Psoas muscle (tissue), 8 donors: ENCODE results near the gene FAM227A. TPM values are rescaled to one million over a fixed set of nuclear protein-coding genes. Genes with fewer than 3 reads are reported as not detected.

ENCODE experiments used
- ATAC-seq, 4 donors: fragments of 200-7000 bp; cut with Tn5 transposase; one replicate each; pipeline ENCODE4 v1.9.1; 2020; ENCODE audit warnings: moderate library complexity in 3 of 4, mild to moderate bottlenecking in 2 of 4
- DNase-seq, 2 donors: peaks; one replicate each; pipeline ENCODE4 v3.0.0-alpha.2; 2020
- H3K27ac ChIP-seq: fragments of 200-600 bp; one replicate; pipeline ENCODE4 v1.8.0; 2022
- H3K27me3 ChIP-seq, 3 donors: fragments of 200-600 bp in 1 of 3; one replicate each; pipeline versions ENCODE4 v1.6.1 to v1.8.0; 2013 to 2022; ENCODE audit warnings: low read length in 2 of 3, mild to moderate bottlenecking in 2 of 3, moderate library complexity in 1 of 3; ENCODE audit not compliant: insufficient read depth in 3 of 3
- H3K36me3 ChIP-seq, 2 donors: fragments of 200-600 bp in 1 of 2; one replicate each; pipeline versions ENCODE4 v1.6.1 to v1.8.0; 2013 to 2022; ENCODE audit warnings: low read depth in 1 of 2, mild to moderate bottlenecking in 1 of 2, moderate library complexity in 1 of 2; ENCODE audit not compliant: insufficient read depth in 1 of 2
- H3K4me1 ChIP-seq: fragments of 200-600 bp; one replicate; pipeline ENCODE4 v1.8.0; 2022
- H3K4me3 ChIP-seq: fragments of 200-600 bp; one replicate; pipeline ENCODE4 v1.8.0; 2022; ENCODE audit warnings: mild to moderate bottlenecking
- H3K9me3 ChIP-seq: fragments of 200-600 bp; one replicate; pipeline ENCODE4 v1.8.0; 2022
- WGBS, 3 donors: extraction: QIAGEN DNeasy Blood & Tissue Kit; methylation state at CpG; one replicate each; pipeline versions ENCODE4 v1.1.6 to v1.1.7; 2013; 5-methylcytosine and 5-hydroxymethylcytosine counted together
- intact Hi-C, 2 donors: fragments of 100-400 bp; cut with DNase I; formaldehyde crosslinking; loops; one replicate each; pipeline versions ENCODE4 v1.11.0 to v1.14.2; 2022
- long read RNA-seq, 2 donors: library from polyadenylated mRNA; unstranded; transcript quantifications; one replicate each; pipeline ENCODE4 v2.0.0, GENCODE V29; 2021
- polyA plus RNA-seq, 3 donors: library from polyadenylated mRNA; stranded (reverse); fragments of 200-250 nt; gene quantifications; one replicate each; pipeline ENCODE4 v1.2.3, GENCODE V29; 2013
- total RNA-seq, 4 donors: library from RNA; stranded (reverse); fragmentation: NEBNext Ultra II Directional in 2 of 4; extraction: Animal tissue kit (Norgen Biotek cat#: 25700) in 2 of 4; gene quantifications; one replicate each; pipeline versions ENCODE4 v1.2.1 to v1.2.4, GENCODE V29; 2021 to 2023
- TF ChIP-seq, protein P1 (sequence below): fragments of 200-600 bp; IDR thresholded peaks from one replicate; pipeline ENCODE4 v1.8.0; 2022; ENCODE audit warnings: antibody characterized with exemption
- donor health status: healthy with polysubstance abuse.
- donor health status: DM: no; HTN: no; CAD: no; lungs with moderate emphysema.
- donor health status: Bipolar disorder and iron deficiency.
- donor health status: healthy.
- donor health status: DM: yes; HTN: yes; CAD: no.
- donor health status: DM: no; HTN: no; CAD: no.
- donor health status: DM: no; HTN: no; CAD: no.
- donor health status: DM: yes; HTN: yes; CAD: no.

Gene FAM227A
- under 1 TPM; 0.05 to 0.34 (median 0.24) TPM for total RNA-seq
- under 1 TPM; 0.03 to 0.32 (median 0.05) TPM for polyA plus RNA-seq
- long read RNA-seq, donor 1: 0 reads
- long read RNA-seq, donor 2: 0 reads

DNA sequence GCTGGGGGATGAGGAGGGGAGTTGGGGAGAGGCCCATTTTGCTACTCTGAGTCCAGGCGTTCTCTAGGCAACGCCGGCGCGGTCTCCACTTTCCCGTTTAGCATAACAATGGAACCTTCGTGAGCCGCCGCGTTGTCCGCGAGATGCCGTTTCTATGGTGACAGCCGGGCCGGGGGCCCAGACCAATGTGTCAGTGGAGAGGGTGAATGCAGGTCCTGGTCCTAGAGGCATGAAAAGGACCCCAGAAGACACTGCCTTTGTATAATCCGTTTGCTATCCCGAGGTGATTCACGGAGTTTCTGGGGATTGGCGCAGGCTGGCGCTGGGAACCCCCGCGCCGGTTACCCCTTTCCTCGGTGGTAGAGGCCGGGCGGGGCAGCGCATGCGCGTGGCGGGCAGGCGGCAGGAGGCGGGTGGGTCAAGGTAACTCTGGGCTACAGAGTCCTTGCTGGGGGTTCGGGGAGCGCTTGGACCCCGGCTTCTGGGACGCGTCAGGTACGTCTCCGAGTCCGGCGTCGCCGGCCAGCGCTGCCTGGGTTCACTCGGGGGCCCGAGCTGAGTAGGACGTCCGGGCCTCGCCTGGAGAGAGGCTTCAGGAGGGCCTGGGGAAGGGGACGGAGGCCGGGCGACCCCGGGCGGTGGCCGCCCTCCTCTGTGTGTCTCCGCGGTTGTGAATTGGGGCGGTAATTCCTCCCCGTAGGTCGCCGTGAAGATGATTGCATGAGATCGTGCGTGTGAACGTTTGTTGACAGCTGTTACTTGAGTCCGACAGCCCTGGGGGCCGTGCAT lies at the start of gene FAM227A, which contains the start of gene CBY1:
TSS of gene FAM227A (minus strand) at position 137 of the 789 bp plus-strand sequence. CDS start 6,224 bp downstream, outside the sequence.
TSS of gene CBY1 (plus strand) at position 383 of the 789 bp plus-strand sequence. CDS start 11,417 bp downstream, outside the sequence.
- H3K4me1 ChIP-seq: peaks cover 15% of the 10 kb centered on the region
- H3K27ac ChIP-seq: peak within 1 kb of the TSS; percentile 97
- no peaks in the 10 kb centered on the region for H3K27me3 ChIP-seq
- peaks cover 2 to 7% of the 10 kb centered on the region in 2 donors for H3K36me3 ChIP-seq
- H3K4me3 ChIP-seq: peak within 1 kb of the TSS; percentile 82
- intact Hi-C loops: no loop called here
- TF ChIP-seq, protein P1, sequence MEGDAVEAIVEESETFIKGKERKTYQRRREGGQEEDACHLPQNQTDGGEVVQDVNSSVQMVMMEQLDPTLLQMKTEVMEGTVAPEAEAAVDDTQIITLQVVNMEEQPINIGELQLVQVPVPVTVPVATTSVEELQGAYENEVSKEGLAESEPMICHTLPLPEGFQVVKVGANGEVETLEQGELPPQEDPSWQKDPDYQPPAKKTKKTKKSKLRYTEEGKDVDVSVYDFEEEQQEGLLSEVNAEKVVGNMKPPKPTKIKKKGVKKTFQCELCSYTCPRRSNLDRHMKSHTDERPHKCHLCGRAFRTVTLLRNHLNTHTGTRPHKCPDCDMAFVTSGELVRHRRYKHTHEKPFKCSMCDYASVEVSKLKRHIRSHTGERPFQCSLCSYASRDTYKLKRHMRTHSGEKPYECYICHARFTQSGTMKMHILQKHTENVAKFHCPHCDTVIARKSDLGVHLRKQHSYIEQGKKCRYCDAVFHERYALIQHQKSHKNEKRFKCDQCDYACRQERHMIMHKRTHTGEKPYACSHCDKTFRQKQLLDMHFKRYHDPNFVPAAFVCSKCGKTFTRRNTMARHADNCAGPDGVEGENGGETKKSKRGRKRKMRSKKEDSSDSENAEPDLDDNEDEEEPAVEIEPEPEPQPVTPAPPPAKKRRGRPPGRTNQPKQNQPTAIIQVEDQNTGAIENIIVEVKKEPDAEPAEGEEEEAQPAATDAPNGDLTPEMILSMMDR: no peak
- peak; percentile 94 to 98 (median 96) for ATAC-seq
- 0 to 1% (median 0%) methylated on average over 64 to 66 of the region's 66 CpGs for WGBS, 3 donors
- no peaks in the 10 kb centered on the region for H3K9me3 ChIP-seq
- peak; percentile 87 to 93 for DNase-seq

DNA sequence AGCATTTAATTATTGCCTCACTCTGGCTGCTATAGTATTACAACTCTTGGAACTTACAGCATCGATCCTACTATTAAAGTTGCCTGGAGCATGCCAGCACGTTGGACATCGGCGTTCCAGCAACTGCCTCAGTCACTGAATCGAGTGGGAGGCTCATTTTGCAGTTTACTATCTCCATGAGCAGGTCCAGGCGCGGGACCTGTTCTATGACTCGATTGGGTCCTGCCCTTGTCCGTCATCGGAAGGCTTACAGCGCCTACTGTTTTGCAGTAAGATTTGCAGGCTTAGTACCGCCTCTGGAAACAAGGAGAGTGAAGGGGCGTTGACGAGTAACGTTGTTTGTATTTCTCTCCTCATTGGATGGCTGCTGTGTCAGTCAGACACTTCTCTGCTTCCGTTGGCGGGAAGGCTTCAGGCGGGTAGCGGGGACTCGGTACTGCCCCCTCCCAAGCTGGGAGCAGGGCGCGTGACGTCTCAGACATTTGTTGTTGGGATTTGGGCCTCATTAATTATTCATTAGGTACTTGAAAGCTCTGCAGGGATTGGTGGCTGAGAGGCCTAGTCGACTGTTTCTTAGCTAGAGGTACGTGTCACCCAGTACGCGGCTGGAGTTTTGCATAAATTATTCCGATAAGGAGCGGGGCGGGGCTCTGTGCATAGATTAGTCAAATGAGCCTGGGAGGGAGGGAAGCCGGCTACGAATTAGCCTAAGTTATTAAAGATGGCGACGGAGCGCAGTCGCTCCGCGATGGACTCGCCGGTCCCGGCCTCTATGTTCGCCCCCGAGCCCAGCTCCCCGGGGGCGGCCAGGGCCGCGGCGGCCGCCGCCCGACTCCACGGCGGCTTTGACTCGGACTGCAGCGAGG lies 49.3 kb upstream of the FAM227A start, which contains the start of gene GTPBP1:
TSS of gene GTPBP1 (plus strand) at position 710 of the 866 bp plus-strand sequence. CDS start at position 722, 12 bp downstream.
- intact Hi-C loops: no loop called here
- H3K9me3 ChIP-seq: no peaks in the 10 kb centered on the region
- H3K27me3 ChIP-seq: no peaks in the 10 kb centered on the region
- peaks cover 38% of the 10 kb centered on the region for H3K4me1 ChIP-seq
- WGBS, 3 donors: 0% methylated on average over 49 to 55 of the region's 55 CpGs
- H3K4me3 ChIP-seq: peak within 1 kb of the TSS; percentile 98
- peak within 1 kb of the TSS; percentile 98 for H3K27ac ChIP-seq
- TF ChIP-seq, protein P1: no peak
- DNase-seq (peak; percentile 97 to 99), ATAC-seq (peak; percentile 86 to 88 (median 87))
- peaks cover 0 to 15% of the 10 kb centered on the region in 2 donors for H3K36me3 ChIP-seq

DNA sequence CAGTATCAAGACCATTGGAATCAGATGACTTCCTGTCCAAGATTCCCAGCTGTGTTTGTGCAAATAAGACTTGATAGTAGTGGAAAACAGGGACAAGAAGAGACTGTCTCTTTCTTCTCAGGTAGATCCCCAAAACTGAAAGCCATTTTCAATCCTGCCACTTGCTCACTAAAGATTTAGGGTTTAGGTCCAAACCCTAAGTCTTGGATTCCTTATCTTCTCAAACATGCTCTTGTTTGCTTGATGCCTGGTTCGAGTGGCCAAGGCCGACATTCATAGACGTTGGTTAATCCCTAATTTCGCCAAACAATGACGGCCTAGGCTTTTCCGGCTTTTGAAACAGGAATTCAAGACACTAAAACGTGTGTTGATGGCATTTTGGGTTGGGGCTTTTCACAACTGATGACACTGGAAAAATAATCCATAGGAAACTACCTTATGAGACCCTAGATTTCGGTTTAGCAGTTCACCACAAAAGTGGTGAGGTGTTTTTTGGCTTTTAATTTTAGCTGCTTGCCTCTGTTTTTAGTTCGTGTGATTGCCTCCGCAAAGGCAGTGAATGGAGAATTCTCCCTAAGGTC lies 48.6 kb upstream of the FAM227A start:
- H3K27me3 ChIP-seq: no peaks in the 10 kb centered on the region
- no peaks in the 10 kb centered on the region for H3K9me3 ChIP-seq
- 8 to 10% (median 10%) methylated on average over 10 of the region's 10 CpGs for WGBS, 3 donors
- peak overlapping the region; percentile 55 for H3K4me3 ChIP-seq
- DNase-seq: no peak
- H3K4me1 ChIP-seq: peaks cover 37% of the 10 kb centered on the region
- intact Hi-C loops: no loop called here
- peak overlapping the region; percentile 89 for H3K27ac ChIP-seq
- H3K36me3 ChIP-seq: peaks cover 0 to 8% of the 10 kb centered on the region in 2 donors
- TF ChIP-seq, protein P1: no peak
- ATAC-seq: no peak

DNA sequence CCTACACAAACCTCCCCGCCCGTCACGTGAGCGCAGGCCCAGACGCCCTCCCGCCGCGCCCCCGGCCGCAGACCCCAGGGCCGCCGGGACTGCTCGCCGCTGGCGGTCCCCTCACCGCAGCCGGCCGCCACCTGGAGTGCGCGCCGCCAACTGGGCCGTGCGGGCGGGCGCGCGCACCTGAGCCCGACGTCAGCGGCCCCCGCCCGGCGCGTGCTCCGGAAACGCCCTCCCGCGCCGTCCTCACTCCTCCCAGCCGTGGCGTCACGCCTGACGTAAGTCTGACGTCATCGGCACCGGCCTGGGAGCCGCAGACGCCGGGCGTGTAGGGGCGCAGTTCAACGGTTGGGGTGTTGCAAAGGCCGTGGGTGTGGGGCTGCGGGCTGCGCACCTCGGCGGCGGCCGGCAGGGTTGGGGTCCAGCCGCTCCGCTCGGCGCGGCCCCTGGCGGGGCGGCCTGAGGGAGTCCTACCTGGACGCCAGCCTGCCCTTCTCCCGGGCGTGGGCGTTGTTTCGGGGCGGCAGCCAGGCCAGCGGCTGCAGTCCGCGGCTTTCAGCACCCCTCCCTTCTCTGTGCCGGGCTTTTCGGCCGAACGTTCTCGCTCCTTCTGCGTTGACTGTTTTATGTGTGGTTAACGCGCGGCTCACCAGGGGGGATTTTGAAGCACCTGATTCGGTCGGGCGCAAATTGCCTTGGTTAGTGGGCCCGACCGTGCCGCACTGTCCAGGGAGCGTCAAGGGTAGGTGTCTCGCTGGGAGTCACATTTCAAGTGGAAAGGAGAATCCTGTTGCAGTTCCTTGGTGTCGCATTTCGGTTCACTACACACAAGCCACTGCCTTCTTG lies 44.8 kb upstream of the FAM227A start, which contains the start of gene JOSD1:
TSS of gene JOSD1 (minus strand) at position 155 of the 840 bp plus-strand sequence. CDS start 956 bp downstream, outside the sequence.
- H3K4me1 ChIP-seq: peaks cover 52% of the 10 kb centered on the region
- DNase-seq (peak; percentile 95 to 97), ATAC-seq (peak; percentile 67 to 71 (median 69))
- TF ChIP-seq, protein P1: no peak
- H3K4me3 ChIP-seq: peak within 1 kb of the TSS; percentile 94
- H3K9me3 ChIP-seq: no peaks in the 10 kb centered on the region
- H3K27me3 ChIP-seq: no peaks in the 10 kb centered on the region
- 1% methylated on average over 55 to 94 of the region's 94 CpGs for WGBS, 3 donors
- intact Hi-C loops: no loop called here
- peaks cover 4 to 21% of the 10 kb centered on the region in 2 donors for H3K36me3 ChIP-seq
- peak within 1 kb of the TSS; percentile 98 for H3K27ac ChIP-seq
